Measurements from ENCODE around the gene MYT1. TPM values are rescaled to one million over a fixed set of nuclear protein-coding genes. Genes with fewer than 3 reads are reported as not detected.

MYT1 gene
- polyA plus RNA-seq, 1 experiment, result not detected

DNA sequence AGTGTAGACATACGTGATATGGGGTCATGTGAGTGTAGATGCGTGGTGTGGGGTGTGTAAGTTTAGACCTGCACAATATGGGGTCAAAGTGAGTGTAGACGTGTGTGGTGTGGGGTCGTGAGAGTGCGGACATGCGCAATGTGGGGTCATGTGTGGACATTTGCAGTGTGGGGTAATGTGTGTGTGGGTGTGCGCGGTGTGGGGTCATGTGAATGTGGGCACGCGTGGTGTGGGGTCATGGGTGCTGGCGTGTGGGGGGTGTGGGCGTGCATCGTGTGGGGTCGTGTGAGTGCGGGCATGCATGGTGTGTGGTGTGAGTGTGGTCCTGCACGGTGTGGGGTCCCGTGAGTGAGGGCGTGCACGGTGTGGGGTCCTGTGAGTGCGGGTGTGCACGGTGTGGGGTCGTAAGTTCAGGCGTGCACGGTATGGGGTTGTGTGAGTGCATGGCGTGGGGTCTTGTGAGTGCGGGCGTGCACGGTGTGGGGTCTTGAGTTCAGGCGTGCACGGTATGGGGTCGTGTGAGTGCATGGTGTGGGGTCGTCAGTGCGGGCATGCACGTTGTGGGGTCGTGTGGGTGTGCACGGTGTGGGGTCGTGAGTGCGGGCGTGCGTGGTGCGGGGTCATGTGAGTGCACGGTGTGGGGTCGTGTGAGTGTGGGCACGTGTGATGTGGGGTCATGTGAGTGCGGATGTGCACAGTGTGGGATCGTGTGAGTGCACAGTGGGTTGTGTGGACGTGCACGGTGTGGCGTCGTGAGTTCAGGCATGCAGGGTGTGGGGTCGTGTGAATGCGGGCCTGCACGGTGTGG is 105.6 kb downstream of the MYT1 start:
- TF ChIP-seq, protein P1, sequence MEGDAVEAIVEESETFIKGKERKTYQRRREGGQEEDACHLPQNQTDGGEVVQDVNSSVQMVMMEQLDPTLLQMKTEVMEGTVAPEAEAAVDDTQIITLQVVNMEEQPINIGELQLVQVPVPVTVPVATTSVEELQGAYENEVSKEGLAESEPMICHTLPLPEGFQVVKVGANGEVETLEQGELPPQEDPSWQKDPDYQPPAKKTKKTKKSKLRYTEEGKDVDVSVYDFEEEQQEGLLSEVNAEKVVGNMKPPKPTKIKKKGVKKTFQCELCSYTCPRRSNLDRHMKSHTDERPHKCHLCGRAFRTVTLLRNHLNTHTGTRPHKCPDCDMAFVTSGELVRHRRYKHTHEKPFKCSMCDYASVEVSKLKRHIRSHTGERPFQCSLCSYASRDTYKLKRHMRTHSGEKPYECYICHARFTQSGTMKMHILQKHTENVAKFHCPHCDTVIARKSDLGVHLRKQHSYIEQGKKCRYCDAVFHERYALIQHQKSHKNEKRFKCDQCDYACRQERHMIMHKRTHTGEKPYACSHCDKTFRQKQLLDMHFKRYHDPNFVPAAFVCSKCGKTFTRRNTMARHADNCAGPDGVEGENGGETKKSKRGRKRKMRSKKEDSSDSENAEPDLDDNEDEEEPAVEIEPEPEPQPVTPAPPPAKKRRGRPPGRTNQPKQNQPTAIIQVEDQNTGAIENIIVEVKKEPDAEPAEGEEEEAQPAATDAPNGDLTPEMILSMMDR (IDR thresholded peaks at IDR 0.05; ENCODE audit: low read depth, low read length), result no peak
- Histone ChIP-seq H3K9me3 (ENCODE audit: control insufficient read depth, insufficient read depth, low read length) (peaks cover 4% of the 10 kb centered on the region; the same call in 1 of the 2 replicates), H3K27me3 (ENCODE audit: control insufficient read depth, insufficient read depth, low read length) (no peaks in the 10 kb centered on the region), H3K27ac (ENCODE audit: low read depth, low read length) (no peak overlapping the region), H3K4me3 (ENCODE audit: low read depth, low read length) (no peak overlapping the region)
- POLR2A ChIA-PET, result no interaction called here
- CTCF ChIA-PET, result no interaction called here
- no peak for DNase-seq (ENCODE audit: low read depth, low spot score)

DNA sequence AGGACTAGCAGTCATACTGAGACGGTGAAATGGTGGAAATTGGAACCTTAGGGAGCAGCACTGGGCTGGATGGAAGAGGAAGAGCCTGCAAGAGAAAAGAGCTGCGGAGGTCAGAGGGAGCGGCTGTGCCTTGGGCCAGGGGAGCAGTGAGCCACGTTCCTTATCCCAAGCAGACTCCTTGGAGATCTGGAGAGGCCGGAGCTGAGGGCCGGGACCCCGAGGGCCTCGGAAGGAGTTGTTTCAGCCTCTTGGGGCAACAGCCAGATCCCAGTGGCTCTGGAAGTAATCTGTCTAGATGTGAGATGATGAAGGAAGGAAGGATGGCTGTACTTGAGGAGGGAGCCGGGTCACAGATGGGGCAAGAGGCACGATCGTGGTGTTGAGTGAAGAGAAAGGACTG is 107.4 kb downstream of the MYT1 start:
- Histone ChIP-seq H3K27me3 (ENCODE audit: control insufficient read depth, insufficient read depth, low read length) (no peaks in the 10 kb centered on the region), H3K4me3 (ENCODE audit: low read depth, low read length) (no peak overlapping the region), H3K27ac (ENCODE audit: low read depth, low read length) (no peak overlapping the region), H3K9me3 (ENCODE audit: control insufficient read depth, insufficient read depth, low read length) (peaks cover 4% of the 10 kb centered on the region; the same call in 1 of the 2 replicates)
- DNase-seq (ENCODE audit: low read depth, low spot score), result no peak
- TF ChIP-seq, protein P1 (IDR thresholded peaks at IDR 0.05; ENCODE audit: low read depth, low read length), result no peak
- POLR2A ChIA-PET, result no interaction called here
- CTCF ChIA-PET, result no interaction called here

GRCh38 chr20:64273109-64273508 is 108.9 kb downstream of the MYT1 start:
- H3K4me3 ChIP-seq (ENCODE audit: low read depth, low read length), result no peak overlapping the region
- DNase-seq (ENCODE audit: low read depth, low spot score), result no peak
- CTCF ChIA-PET, result no interaction called here
- peaks cover 4% of the 10 kb centered on the region; the same call in 1 of the 2 replicates for H3K9me3 ChIP-seq (ENCODE audit: control insufficient read depth, insufficient read depth, low read length)
- H3K27me3 ChIP-seq (ENCODE audit: control insufficient read depth, insufficient read depth, low read length), result no peaks in the 10 kb centered on the region
- TF ChIP-seq, protein P1 (IDR thresholded peaks at IDR 0.05; ENCODE audit: low read depth, low read length), result no peak
- POLR2A ChIA-PET, result no interaction called here
- H3K27ac ChIP-seq (ENCODE audit: low read depth, low read length), result no peak overlapping the region

- ChIA-PET POLR2A (no interaction called here), CTCF (interaction anchor here (0.6 kb wide), 1 partner anchor 746 kb away, joined by 3 read pairs; no protein-coding TSS in a partner anchor)
- no peaks in the 10 kb centered on the region for H3K27me3 ChIP-seq (ENCODE audit: control insufficient read depth, insufficient read depth, low read length)
- TF ChIP-seq, protein P1 (IDR thresholded peaks at IDR 0.05; ENCODE audit: low read depth, low read length), result no peak
- H3K9me3 ChIP-seq (ENCODE audit: control insufficient read depth, insufficient read depth, low read length), result no peaks in the 10 kb centered on the region
- no peak overlapping the region for H3K4me3 ChIP-seq (ENCODE audit: low read depth, low read length)
- DNase-seq (ENCODE audit: low read depth, low spot score), result no peak
- no peak overlapping the region for H3K27ac ChIP-seq (ENCODE audit: low read depth, low read length)
Observed at GRCh38 chr20:64276817-64277216, 112.6 kb downstream of the MYT1 start.

- TF ChIP-seq, protein P1 (IDR thresholded peaks at IDR 0.05; ENCODE audit: low read depth, low read length), result no peak
- ChIA-PET POLR2A (no interaction called here), CTCF (no interaction called here)
Observed at GRCh38 chr20:64277571-64278316, 113.5 kb downstream of the MYT1 start.

More at GRCh38 chr20:64277571-64278316, 113.5 kb downstream of the MYT1 start:
- no peak for DNase-seq (ENCODE audit: low read depth, low spot score)
- peaks cover 6% of the 10 kb centered on the region for H3K27me3 ChIP-seq (ENCODE audit: control insufficient read depth, insufficient read depth, low read length)
- no peaks in the 10 kb centered on the region for H3K9me3 ChIP-seq (ENCODE audit: control insufficient read depth, insufficient read depth, low read length)
- no peak overlapping the region for H3K4me3 ChIP-seq (ENCODE audit: low read depth, low read length)
- H3K27ac ChIP-seq (ENCODE audit: low read depth, low read length), result no peak overlapping the region

All from AG04450 (cell line).